Activated CD4-positive, CD25-positive, alpha-beta regulatory T cell treated with anti-CD3 and anti-CD28 coated beads, Interleukin-2, amount 50 U/mL, for 24 hours (primary cell): Measurements from ENCODE around the gene ZP1.
"Not testable (repeated sequence)": the region's sequence is repeated elsewhere in the genome, so short reads cannot be mapped to it uniquely, and the experiment has no call there.

Experiments used
- ATAC-seq, 2 donors: fragments of 150-1000 bp; cut with Tn5 transposase; one replicate each; pipeline ENCODE4 v1.10.0; 2021; ENCODE audit warnings: mild to moderate bottlenecking in 1 of 2, moderate library complexity in 1 of 2

ZP1 gene, protein sequence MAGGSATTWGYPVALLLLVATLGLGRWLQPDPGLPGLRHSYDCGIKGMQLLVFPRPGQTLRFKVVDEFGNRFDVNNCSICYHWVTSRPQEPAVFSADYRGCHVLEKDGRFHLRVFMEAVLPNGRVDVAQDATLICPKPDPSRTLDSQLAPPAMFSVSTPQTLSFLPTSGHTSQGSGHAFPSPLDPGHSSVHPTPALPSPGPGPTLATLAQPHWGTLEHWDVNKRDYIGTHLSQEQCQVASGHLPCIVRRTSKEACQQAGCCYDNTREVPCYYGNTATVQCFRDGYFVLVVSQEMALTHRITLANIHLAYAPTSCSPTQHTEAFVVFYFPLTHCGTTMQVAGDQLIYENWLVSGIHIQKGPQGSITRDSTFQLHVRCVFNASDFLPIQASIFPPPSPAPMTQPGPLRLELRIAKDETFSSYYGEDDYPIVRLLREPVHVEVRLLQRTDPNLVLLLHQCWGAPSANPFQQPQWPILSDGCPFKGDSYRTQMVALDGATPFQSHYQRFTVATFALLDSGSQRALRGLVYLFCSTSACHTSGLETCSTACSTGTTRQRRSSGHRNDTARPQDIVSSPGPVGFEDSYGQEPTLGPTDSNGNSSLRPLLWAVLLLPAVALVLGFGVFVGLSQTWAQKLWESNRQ

DNA sequence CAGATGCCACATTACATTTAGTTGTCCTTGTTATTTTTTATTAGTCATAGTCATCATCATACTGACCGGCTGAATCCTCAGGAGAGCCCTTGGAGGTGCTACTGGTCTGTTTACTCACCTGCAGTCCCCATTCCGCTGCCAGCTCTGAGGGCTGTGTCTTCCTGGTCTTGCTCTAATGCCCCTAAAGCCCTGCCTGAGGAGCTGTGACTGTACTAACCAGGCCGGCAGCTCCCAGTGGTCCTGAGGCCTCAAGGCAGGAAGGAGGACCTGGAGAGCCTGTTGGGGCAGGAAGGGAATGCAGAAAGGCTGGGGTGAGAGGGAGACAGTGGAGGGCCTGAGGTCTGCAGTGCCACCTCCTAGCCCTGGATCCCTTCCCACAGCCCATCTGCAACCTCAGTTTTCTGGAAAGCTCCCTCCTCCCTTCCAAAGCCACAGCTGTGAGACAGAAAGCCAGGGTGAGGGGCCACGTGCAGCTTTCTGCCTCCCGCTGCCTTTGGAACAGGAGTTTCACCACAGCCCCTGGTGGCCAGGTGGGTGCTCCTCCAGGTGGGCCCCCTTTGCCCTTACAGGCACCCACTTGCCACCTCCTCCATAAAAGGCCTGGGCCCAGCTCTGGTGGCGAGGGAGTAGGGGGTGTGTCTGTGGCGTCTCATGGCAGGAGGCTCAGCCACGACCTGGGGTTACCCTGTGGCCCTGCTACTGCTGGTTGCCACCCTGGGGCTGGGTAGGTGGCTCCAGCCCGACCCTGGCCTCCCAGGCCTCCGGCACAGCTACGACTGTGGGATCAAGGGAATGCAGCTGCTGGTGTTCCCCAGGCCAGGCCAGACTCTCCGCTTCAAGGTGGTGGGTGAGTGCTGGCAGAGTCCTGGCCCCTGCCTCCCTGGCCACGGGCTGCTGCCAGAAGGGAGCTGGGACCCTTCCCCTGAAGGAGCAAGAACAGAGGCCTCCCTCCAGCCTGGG, at the start of gene ZP1:
Gene ZP1, plus strand, starts transcription at position 632 of the 960 bp plus-strand sequence. Its CDS starts 20 bp downstream, at position 652.
- no peak for ATAC-seq

DNA sequence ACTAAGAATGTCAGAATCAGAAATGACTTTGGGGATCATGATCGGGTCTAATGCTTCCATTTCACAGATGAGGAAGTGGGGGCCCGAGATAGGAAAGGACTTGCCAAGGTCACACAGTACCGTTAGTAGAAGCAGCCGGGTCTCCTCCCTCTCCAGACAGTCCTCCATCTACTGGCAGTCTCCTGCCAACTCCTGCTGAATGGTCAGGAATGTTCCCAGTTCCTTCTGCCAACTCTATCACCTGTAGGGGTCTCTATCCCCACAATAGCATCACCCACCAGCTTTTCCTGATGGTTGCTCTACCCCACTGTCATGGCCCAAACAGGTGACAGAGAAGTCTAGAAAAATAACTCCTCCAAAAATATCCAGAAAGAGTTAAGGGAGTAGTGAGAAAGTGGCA, 49.3 kb upstream of the ZP1 start:
- ATAC-seq = no peak

GRCh38 chr11:60821827-60822599, 45.3 kb upstream of the ZP1 start:
- ATAC-seq = no peak

DNA sequence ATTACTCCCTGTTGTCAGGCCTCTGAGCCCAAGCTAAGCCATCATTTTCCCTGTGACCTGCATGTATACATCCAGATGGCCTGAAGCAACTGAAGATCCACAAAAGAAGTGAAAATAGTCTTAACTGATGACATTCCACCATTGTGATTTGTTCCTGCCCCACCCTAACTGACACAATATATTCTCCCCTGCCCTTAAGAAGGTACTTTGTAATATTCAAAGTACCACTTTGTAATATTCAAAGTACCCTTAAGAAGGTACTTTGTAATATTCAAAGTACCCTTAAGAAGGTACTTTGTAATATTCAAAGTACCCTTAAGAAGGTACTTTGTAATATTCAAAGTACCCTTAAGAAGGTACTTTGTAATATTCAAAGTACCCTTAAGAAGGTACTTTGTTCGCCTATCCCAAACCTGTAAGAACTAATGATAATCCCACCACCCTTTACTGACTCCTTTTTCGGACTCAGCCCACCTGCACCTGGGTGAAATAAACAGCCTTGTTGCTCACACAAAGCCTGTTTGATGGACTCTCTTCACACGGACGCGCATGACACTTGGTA, 43.5 kb upstream of the ZP1 start:
- ATAC-seq = not testable (repeated sequence)

DNA sequence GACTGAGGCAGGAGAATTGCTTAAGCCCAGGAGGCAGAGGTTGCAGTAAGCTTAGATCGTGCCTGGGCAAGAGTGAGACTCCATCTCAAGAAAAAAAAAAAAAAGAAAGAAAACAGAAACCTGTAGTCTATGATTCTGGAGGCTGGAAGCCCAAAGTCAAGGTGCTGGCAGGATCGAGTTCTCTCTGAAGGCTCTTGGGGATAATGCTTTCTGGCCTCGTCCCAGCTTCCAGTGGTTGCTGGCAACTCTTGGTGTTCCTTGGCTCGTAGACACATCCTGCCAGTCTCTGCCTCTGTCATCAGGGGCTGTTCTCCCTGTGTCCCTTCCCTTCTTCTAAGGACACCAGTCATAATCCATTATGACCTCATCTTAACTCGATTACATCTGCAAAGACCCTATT, 42.2 kb upstream of the ZP1 start:
- no peak for ATAC-seq

- no peak for ATAC-seq
Measured at GRCh38 chr11:60825790-60826189, 41.6 kb upstream of the ZP1 start.

DNA sequence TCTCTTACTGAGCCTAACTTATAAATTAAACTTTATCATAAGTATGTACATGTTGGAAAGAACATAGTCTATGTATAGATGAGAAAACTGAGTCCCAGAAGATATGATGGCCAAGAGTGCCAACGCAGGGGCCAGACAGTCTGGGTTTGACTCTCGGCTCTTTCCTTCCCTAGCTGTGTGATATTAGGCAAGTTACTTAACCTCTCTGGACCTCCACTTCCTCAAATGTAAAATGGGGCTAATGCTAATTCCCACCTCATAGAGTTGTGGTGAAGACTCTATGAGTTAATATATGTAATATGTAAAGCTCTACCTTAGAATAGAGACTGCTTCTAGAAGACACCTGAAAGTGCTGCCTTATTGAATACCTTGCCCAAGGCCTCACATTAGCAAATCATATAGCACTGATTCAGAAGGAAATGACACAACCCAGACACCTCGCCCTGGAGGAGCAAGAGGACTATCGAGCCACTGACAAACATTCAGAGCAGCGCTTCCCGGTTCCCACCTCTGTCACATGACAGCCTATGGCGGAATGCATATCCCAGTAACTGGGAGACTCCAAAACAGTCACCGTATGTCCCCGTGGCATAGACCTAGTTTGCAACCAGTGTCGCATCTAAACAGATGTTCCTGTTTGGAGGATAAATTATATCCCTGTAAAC, 36.7 kb upstream of the ZP1 start:
- ATAC-seq = peak in 1 of 2 donors; percentile 78

DNA sequence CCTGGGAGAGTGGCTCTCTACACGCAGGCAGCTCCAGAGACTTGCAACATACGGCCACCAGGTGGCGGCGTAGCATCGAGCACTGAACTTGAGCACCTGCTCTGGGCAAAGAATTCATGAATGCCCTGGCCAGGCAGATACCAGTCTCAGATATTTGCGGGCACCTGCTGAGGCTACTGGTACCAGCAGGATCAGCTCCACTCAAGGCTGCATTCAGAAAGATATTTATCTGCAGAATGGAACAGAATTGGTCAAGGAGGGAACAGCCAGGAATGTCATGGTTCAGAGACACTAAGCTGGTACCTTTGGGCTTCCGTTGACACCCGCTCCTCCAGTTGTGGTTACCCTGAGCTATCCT, 36.2 kb upstream of the ZP1 start:
- ATAC-seq = peak; percentile 81 to 83

DNA sequence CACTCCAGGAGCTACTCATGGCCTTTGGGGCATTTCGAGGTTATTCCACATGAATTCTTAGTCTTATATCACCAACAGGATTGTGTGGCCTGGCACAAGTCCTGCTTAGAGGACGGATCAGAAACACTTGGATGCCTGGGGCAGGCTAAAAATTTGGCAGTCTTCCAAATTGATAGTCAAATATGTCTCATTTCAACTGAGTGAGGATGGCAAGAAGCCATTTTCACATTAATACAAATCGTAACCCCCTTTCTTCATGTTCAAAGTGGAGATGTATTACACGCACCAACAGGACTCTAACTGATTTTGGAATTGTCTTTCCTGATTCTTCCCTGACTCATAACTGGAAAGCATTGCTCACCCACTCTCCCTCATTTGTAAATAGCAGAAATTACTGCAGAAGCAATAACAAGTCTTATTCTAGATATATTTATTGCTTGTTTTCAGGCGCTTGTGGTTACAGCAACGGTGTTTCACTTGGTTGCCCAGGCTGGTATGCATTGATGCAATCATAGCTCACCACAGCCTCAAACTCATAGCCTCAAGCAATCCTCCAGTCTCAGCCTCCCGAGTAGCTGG, 35.8 kb upstream of the ZP1 start:
- no peak for ATAC-seq

- no peak for ATAC-seq
Measured at GRCh38 chr11:60834742-60835533, 32.4 kb upstream of the ZP1 start.

- ATAC-seq = no peak
Measured at GRCh38 chr11:60835534-60835846, 31.9 kb upstream of the ZP1 start.

- no peak for ATAC-seq
Measured at GRCh38 chr11:60836866-60837515, 30.4 kb upstream of the ZP1 start.

GRCh38 chr11:60838132-60838531, 29.2 kb upstream of the ZP1 start:
- ATAC-seq = no peak

- no peak for ATAC-seq
Measured at GRCh38 chr11:60840470-60841430, 26.6 kb upstream of the ZP1 start.

DNA sequence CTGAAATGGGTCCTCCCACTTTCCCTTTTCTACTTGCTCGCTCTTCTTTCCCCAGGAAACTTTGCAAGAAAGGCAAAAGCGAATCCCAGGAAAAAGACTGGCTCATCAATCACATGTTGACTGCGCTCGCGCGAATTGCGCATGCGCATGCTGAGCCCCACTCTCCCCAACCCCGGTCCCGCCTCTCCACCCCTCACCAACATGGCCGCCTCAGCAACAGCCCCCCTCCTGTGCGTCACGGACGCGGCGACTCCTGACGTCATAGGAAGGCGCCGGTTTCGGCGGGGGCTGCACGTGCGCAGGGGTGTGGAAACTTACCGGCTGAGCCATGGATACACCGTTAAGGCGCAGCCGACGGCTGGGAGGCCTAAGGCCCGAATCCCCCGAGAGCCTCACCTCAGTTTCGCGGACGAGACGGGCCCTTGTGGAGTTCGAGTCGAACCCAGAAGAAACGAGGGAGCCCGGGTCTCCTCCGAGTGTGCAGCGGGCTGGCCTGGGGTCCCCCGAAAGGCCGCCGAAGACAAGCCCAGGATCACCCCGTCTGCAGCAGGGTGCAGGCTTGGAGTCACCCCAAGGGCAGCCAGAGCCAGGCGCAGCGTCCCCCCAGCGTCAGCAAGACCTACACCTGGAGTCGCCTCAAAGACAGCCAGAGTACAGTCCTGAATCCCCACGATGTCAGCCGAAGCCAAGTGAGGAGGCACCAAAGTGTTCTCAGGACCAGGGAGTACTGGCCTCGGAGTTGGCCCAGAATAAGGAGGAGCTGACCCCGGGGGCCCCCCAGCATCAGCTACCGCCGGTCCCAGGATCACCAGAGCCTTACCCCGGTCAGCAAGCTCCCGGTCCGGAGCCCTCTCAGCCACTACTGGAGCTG, 25.3 kb upstream of the ZP1 start, which contains the start of gene CCDC86:
Gene CCDC86, plus strand, starts transcription at position 317 of the 871 bp plus-strand sequence. Its CDS starts 12 bp downstream, at position 329.
- ATAC-seq = peak; percentile 91 to 92

DNA sequence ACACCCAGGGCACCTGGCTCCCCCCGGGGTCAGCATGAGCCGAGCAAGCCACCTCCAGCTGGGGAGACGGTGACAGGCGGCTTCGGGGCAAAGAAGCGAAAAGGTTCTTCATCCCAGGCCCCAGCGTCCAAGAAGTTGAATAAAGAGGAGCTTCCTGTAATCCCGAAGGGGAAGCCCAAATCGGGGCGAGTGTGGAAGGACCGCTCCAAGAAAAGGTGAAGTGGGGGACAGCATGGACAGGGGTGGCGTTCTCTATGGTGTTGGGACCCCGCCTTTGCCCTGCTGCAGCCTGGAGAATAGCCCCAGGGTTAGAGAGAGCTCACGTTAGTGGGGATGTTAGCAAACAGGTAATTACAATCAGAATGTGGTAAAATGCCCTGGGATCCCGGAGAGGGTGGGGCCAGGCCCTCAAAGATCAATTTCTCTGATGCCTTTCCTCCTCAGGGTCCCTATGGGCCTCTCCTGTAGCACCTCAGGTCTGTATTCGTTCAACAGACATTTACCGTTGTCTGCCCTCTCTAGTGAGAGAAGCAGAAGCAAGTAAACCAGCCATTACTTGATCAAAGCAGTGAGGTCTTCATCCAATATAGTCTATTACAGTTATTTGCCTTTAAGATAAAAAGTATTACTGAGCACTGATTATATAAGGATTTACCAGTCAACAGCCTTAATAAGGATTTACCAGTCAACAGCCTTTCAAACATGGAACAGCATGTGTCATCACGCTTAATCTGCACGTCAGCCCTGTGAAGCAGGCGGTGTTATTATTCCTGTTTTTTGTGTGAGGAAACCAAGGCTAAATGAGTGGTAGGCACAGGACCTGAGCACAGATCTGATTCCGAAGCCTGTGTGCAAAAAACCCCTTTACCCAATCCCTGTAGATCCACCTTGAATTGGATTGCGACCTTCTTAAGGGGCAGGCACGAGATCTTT, 24.4 kb upstream of the ZP1 start:
- ATAC-seq = no peak
